ENCODE results near the gene R3HDM2.

The R3HDM2 gene

DNA sequence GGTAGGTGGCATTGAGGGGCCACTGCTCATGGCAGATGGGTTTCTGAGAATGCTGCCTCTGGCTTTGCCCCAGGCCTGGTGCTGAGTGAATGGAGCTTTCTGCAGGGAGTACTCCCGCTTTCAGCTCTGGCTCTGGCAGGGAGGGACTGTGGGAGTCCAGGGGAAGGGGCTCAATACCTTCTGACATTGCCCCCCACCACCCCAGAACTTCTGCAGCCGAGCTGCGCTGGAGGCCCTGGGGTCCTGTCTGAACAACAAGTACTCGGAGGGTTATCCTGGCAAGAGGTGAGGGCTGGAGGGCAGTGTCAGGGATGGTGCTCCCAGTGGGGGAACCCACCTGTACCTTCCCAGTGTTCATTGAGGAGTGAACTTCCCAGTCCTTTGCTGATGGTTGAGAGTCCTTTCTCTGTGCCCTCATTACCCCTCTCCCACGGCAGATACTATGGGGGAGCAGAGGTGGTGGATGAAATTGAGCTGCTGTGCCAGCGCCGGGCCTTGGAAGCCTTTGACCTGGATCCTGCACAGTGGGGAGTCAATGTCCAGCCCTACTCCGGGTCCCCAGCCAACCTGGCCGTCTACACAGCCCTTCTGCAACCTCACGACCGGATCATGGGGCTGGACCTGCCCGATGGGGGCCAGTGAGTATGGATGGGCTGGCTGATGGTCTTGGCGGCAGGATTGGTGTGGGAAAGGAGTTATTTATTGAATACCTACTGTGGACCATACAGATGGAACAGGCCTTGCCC, 199.4 kb downstream of the R3HDM2 start:
- Mint-ChIP-seq H3K27me3 (peaks cover 5% of the 10 kb centered on the region), H3K4me1 (ENCODE audit: low read depth) (peaks cover 45% of the 10 kb centered on the region), H3K4me3 (peak overlapping the region; percentile 98), H3K27ac (no peak overlapping the region), H3K9me3 (ENCODE audit: low read depth) (no peaks in the 10 kb centered on the region), H3K36me3 (peaks cover 17% of the 10 kb centered on the region)

DNA sequence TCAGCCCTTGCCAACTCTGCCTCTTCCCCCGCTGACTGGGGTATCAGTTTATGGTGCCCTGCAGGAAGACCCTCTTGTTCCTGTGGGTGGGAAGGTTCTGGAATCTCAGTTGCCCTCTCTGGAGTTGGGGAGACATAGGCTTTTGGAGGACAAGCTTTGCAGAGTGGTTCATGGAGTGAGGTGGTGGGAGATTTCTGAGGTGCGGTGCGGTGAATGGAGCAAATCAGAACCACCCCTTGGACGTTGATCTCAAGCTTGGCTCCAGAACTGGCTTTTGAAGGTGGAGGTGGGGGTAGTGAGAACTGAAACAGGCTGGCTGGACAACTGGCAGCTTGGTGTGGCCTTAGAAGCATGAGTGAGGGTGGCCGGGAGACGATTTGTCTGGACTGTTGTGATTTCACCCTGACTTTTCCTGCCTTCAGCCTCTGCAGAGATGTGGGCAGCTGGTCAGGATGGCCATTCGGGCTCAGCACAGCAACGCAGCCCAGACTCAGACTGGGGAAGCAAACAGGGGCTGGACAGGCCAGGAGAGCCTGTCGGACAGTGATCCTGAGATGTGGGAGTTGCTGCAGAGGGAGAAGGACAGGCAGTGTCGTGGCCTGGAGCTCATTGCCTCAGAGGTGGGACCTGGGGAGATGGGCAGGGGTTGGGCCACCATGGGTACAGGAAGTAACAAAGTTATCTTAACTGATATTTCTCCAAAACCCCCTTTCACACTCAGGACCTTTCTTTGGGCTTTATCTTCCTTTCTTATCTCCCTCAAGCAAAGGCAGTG, 200.3 kb downstream of the R3HDM2 start:
- Mint-ChIP-seq H3K4me3 (peak overlapping the region; percentile 98), H3K27me3 (peaks cover 8% of the 10 kb centered on the region), H3K4me1 (ENCODE audit: low read depth) (peaks cover 50% of the 10 kb centered on the region), H3K9me3 (ENCODE audit: low read depth) (no peaks in the 10 kb centered on the region), H3K27ac (peak overlapping the region; percentile 98), H3K36me3 (peaks cover 17% of the 10 kb centered on the region)

DNA sequence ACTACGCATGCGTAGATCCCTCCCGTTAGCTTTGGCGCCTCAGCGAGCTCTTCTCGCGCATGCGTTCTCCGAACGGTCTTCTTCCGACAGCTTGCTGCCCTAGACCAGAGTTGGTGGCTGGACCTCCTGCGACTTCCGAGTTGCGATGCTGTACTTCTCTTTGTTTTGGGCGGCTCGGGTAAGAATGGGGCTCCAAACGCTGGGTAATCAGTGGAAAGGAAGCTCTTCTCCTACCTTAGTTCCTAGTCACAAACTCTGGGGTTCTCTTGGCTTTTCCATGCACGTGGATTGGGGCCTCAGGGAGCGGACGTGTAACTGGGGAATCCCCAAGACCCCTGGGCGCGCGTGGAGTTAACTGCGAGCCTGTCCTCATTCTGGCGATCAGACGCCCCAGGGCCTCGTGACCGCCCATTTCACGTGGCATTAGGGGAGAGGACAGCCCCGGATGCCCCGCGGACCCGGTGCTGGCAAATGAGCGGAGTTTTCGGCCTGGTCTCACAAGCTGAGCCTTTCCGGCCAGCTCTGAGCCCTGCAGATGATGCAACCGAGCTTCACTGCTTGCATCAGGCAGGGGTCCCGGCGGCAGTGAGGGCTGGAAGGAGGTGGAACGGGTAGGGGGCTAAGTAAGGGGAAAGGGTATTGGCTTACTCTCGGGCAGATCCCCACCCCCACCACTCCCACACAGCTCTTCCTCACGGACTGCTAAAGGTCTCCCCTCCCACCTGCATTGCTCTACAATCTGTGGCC, 201.0 kb downstream of the R3HDM2 start, which contains the start of gene SHMT2:
TSS of gene SHMT2 (plus strand) at position 78 of the 747 bp plus-strand sequence. CDS start at position 146, 68 bp downstream.
- Mint-ChIP-seq H3K27me3 (peaks cover 10% of the 10 kb centered on the region), H3K4me3 (peak within 1 kb of the TSS; percentile 98), H3K4me1 (ENCODE audit: low read depth) (peaks cover 53% of the 10 kb centered on the region), H3K36me3 (peaks cover 17% of the 10 kb centered on the region), H3K9me3 (ENCODE audit: low read depth) (no peaks in the 10 kb centered on the region), H3K27ac (peak within 1 kb of the TSS; percentile 98)

- H3K27me3 Mint-ChIP-seq: peaks cover 10% of the 10 kb centered on the region
- peak overlapping the region; percentile 98 for H3K4me3 Mint-ChIP-seq
- H3K4me1 Mint-ChIP-seq (ENCODE audit: low read depth): peaks cover 51% of the 10 kb centered on the region
- H3K9me3 Mint-ChIP-seq (ENCODE audit: low read depth): no peaks in the 10 kb centered on the region
- peak overlapping the region; percentile 98 for H3K27ac Mint-ChIP-seq
- H3K36me3 Mint-ChIP-seq: peaks cover 12% of the 10 kb centered on the region
Observed at GRCh38 chr12:57229046-57229633, 201.7 kb downstream of the R3HDM2 start.

- Mint-ChIP-seq H3K4me3 (peak overlapping the region; percentile 14), H3K27me3 (peaks cover 21% of the 10 kb centered on the region), H3K4me1 (ENCODE audit: low read depth) (peaks cover 53% of the 10 kb centered on the region), H3K27ac (no peak overlapping the region), H3K36me3 (peaks cover 8% of the 10 kb centered on the region), H3K9me3 (ENCODE audit: low read depth) (no peaks in the 10 kb centered on the region)
Observed at GRCh38 chr12:57227315-57228115, 203.3 kb downstream of the R3HDM2 start.

DNA sequence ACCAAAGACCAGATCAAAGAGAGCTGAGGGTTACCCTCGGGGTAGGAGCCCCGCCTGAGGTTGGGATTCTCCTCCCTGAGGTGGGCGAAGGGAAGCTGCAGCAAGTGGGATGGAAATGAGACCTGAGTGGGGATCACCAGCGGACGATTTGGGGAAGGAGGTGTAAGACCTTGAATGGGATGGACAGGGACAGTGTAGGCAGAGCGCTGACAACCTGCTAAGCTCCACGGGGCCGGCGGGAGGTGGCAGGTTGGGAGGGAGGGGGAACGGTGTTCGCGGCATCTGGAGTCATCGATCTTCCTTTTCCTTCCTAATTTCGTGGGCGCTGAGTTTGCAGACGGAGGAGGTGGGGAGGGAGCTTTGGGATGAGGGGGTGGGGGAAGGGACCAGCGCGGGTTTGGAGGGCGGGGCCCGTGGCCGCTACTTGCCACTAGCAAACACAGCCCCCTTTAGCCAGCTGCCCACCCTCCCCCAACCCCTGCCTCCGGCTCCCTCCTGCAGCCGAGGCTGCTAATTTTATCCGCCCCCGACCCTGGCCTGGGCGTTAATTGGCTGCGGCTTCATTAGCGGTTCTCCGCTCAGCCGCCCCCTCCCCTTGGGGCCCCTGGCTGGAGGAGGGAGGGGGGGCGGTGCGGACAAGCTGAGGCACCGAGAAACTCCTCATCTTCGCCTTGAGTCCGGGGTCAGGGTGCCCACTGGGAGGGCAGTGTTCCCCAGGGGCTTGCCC, 204.1 kb downstream of the R3HDM2 start:
- H3K27ac Mint-ChIP-seq: peak overlapping the region; percentile 50
- H3K9me3 Mint-ChIP-seq (ENCODE audit: low read depth): no peaks in the 10 kb centered on the region

GRCh38 chr12:57225680-57226210, 205.1 kb downstream of the R3HDM2 start:
- Mint-ChIP-seq H3K27ac (no peak overlapping the region), H3K27me3 (peaks cover 31% of the 10 kb centered on the region), H3K36me3 (peaks cover 8% of the 10 kb centered on the region), H3K4me3 (peak overlapping the region; percentile 17), H3K4me1 (ENCODE audit: low read depth) (peaks cover 58% of the 10 kb centered on the region), H3K9me3 (ENCODE audit: low read depth) (no peaks in the 10 kb centered on the region)

More for the DNA sequence above, 204.1 kb downstream of the R3HDM2 start:
- peaks cover 8% of the 10 kb centered on the region for H3K36me3 Mint-ChIP-seq
- H3K4me3 Mint-ChIP-seq: peak overlapping the region; percentile 65
- H3K4me1 Mint-ChIP-seq (ENCODE audit: low read depth): peaks cover 55% of the 10 kb centered on the region
- H3K27me3 Mint-ChIP-seq: peaks cover 25% of the 10 kb centered on the region

GRCh38 chr12:57224973-57225679, 205.7 kb downstream of the R3HDM2 start:
- peaks cover 33% of the 10 kb centered on the region for H3K27me3 Mint-ChIP-seq
- no peak overlapping the region for H3K27ac Mint-ChIP-seq
- H3K9me3 Mint-ChIP-seq (ENCODE audit: low read depth): no peaks in the 10 kb centered on the region
- H3K36me3 Mint-ChIP-seq: peaks cover 2% of the 10 kb centered on the region
- peaks cover 55% of the 10 kb centered on the region for H3K4me1 Mint-ChIP-seq (ENCODE audit: low read depth)
- H3K4me3 Mint-ChIP-seq: peak overlapping the region; percentile 27

- Mint-ChIP-seq H3K9me3 (ENCODE audit: low read depth) (no peaks in the 10 kb centered on the region), H3K27me3 (peaks cover 37% of the 10 kb centered on the region), H3K27ac (no peak overlapping the region), H3K36me3 (no peaks in the 10 kb centered on the region), H3K4me3 (no peak overlapping the region), H3K4me1 (ENCODE audit: low read depth) (peaks cover 52% of the 10 kb centered on the region)
Observed at GRCh38 chr12:57224278-57224972, 206.4 kb downstream of the R3HDM2 start.

DNA sequence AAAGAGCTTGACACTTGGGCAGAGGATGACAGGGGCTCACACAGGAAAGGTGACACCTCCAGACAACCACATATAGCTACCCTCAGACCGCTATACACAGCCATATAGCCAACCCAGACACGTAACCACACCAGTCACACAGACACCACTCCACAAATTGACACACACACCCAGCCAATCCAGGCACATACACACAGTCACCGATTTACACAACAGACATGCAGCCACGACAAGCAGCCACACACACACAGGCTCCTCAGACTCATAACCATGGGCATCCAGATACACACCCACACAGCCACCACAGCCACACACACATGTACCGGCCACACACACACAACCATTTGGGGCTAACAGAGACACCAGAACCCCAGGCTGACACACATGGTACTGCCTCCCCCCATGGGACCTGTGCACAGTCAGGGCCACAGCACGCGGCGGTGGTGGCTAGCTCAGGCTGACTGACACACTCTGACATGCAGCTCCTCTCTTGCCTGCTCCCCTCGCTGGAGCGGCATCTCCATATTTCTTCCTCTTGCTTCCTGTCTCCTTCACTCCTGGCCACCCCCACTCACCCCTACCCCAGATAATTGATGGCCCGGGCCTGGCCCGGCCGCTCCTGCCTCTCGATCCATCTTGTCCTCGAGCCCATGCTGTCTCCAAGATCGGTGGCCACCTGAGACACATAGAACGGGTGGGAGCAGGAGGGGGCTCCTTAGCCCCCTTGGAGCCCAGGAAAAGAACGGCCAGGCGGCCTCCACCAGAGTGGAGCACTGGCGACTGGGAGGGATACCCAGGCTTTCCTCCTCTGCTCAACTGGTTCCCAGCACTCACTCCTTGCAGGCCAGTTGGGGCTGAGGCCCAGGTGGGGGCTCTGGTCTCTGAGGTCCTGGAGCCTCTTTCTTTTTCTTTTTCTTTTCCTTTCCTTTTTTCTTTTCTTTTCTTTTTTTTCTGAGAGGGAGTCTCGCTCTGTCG, 207.4 kb downstream of the R3HDM2 start:
- no peak overlapping the region for H3K27ac Mint-ChIP-seq
- peaks cover 1% of the 10 kb centered on the region for H3K36me3 Mint-ChIP-seq

GRCh38 chr12:57222286-57223190, 208.3 kb downstream of the R3HDM2 start:
- no peak overlapping the region for H3K27ac Mint-ChIP-seq
- peaks cover 51% of the 10 kb centered on the region for H3K27me3 Mint-ChIP-seq
- H3K36me3 Mint-ChIP-seq: peaks cover 3% of the 10 kb centered on the region
- H3K4me3 Mint-ChIP-seq: no peak overlapping the region
- peaks cover 45% of the 10 kb centered on the region for H3K4me1 Mint-ChIP-seq (ENCODE audit: low read depth)
- no peaks in the 10 kb centered on the region for H3K9me3 Mint-ChIP-seq (ENCODE audit: low read depth)

More for the DNA sequence above, 207.4 kb downstream of the R3HDM2 start:
- no peaks in the 10 kb centered on the region for H3K9me3 Mint-ChIP-seq (ENCODE audit: low read depth)
- peaks cover 45% of the 10 kb centered on the region for H3K27me3 Mint-ChIP-seq
- no peak overlapping the region for H3K4me3 Mint-ChIP-seq
- peaks cover 45% of the 10 kb centered on the region for H3K4me1 Mint-ChIP-seq (ENCODE audit: low read depth)

Measured in activated naive CD8-positive, alpha-beta T cell (primary cell).